Tibial nerve (tissue), 4 donors: ENCODE results near the gene ABHD16B. TPM values are rescaled to one million over a fixed set of nuclear protein-coding genes. Genes with fewer than 3 reads are reported as not detected.
"Not testable (repeated sequence)": the region's sequence is repeated elsewhere in the genome, so short reads cannot be mapped to it uniquely, and the experiment has no call there.

Experiments used
- DNase-seq, 2 donors: peaks; one replicate each; pipeline ENCODE4 v3.0.0-alpha.2; 2019; ENCODE audit warnings: low spot score in 2 of 2
- H3K27ac ChIP-seq, 4 donors: fragments of 200-600 bp; sonication (generic) in 3 of 4; one replicate each; pipeline ENCODE4 v1.5.1; 2017 to 2019; ENCODE audit warnings: mild to moderate bottlenecking in 1 of 4
- H3K27me3 ChIP-seq, 2 donors: fragments of 200-600 bp; sonication (generic) in 1 of 2; one replicate each; pipeline versions ENCODE4 v1.5.1 to v1.6.0; 2017 to 2019
- H3K36me3 ChIP-seq, 3 donors: fragments of 200-600 bp; sonication (generic); one replicate each; pipeline ENCODE4 v1.5.1; 2018 to 2019
- H3K4me1 ChIP-seq, 4 donors: fragments of 200-600 bp; sonication (generic) in 3 of 4; one replicate each; pipeline ENCODE4 v1.5.1; 2017 to 2019
- H3K4me3 ChIP-seq, 4 donors: fragments of 200-600 bp; sonication (generic) in 3 of 4; one replicate each; pipeline ENCODE4 v1.5.1; 2017 to 2019; ENCODE audit warnings: mild to moderate bottlenecking in 1 of 4, moderate library complexity in 1 of 4
- H3K9me3 ChIP-seq, 4 donors: fragments of 200-600 bp; sonication (generic) in 3 of 4; one replicate each; pipeline ENCODE4 v1.5.1; 2017 to 2019
- EP300 ChIP-seq, 2 donors: sonication (generic); formaldehyde crosslinking; IDR thresholded peaks; one replicate each; pipeline ENCODE4 v1.6.1; 2017; ENCODE audit warnings: antibody characterized with exemption in 2 of 2, mild to moderate bottlenecking in 1 of 2
- POLR2A ChIP-seq, 2 donors: fragments of 450-650 bp; IDR thresholded peaks; one replicate each; pipeline ENCODE4 v1.6.1; 2017; ENCODE audit warnings: antibody characterized with exemption in 2 of 2, mild to moderate bottlenecking in 2 of 2, moderate library complexity in 2 of 2
- WGBS, 2 donors: methylation state at CpG; one replicate each; pipeline ENCODE4 v1.1.5; 2018; 5-methylcytosine and 5-hydroxymethylcytosine counted together
- total RNA-seq, 4 donors: library from RNA; depleted of rRNA; stranded (reverse); fragments of >200 nt; gene quantifications; one replicate each; pipeline ENCODE4 v1.1.0, GENCODE V29; 2016
- TF ChIP-seq, protein P1 (sequence below), 5 experiments: fragments of 200-600 bp in 3 of 5; fragments of 450-650 bp in 2 of 5; sonication (generic) in 3 of 5; IDR thresholded peaks; one replicate each; pipeline ENCODE4 v1.5.1; 2016 to 2019; ENCODE audit warnings: antibody characterized with exemption in 5 of 5, mild to moderate bottlenecking in 3 of 5, moderate library complexity in 2 of 5

ABHD16B gene
- total RNA-seq, 4 donors from 2014 or later: not detected

DNA sequence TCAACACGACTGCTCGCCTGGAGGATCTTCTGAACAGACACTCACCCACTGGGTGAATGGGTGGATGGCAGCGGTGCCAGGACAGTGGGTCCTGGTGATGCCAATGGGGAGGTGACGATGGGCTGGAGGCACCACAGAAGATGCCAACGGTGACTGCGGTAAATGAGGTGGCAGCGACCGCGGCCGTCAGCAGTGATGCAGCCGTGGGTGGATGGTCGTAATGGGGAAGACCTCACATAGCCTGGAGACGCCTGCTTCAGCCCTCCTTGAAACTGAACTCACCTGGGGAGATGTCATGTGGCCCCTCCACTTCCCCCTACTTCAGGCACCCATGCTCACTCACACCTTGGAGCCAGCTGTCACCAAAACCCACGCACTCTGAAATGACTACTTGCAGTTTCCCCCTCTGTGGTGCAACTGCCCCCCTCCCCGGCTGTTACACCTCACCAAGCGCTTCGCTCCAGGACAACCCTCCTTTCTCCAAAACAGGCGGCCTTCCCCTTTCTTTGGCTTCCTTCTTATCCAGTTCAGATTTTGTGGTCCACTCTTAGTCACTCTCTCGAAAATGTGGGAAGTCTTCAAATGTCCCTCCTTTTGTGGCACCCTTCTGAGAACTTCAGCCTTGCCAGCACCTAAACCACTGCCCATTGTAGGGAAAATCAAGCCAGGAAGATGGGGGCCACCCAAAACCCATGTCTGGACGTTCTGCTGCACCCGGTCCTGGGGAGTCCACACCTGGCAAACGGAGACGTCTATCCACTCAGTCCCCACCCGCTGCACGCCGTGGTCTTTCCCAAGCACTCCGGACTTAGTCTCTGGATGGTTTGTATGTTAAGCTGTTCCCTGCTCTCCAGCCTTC, 10.4 kb upstream of the ABHD16B start:
- Histone ChIP-seq H3K4me1 (peaks cover 3 to 52% (median 39%) of the 10 kb centered on the region in 4 donors), H3K4me3 (no peak overlapping the region), H3K27ac (no peak overlapping the region), H3K36me3 (no peaks in the 10 kb centered on the region), H3K27me3 (peaks cover 0 to 39% of the 10 kb centered on the region in 2 donors), H3K9me3 (no peaks in the 10 kb centered on the region)
- TF ChIP-seq, protein P1, sequence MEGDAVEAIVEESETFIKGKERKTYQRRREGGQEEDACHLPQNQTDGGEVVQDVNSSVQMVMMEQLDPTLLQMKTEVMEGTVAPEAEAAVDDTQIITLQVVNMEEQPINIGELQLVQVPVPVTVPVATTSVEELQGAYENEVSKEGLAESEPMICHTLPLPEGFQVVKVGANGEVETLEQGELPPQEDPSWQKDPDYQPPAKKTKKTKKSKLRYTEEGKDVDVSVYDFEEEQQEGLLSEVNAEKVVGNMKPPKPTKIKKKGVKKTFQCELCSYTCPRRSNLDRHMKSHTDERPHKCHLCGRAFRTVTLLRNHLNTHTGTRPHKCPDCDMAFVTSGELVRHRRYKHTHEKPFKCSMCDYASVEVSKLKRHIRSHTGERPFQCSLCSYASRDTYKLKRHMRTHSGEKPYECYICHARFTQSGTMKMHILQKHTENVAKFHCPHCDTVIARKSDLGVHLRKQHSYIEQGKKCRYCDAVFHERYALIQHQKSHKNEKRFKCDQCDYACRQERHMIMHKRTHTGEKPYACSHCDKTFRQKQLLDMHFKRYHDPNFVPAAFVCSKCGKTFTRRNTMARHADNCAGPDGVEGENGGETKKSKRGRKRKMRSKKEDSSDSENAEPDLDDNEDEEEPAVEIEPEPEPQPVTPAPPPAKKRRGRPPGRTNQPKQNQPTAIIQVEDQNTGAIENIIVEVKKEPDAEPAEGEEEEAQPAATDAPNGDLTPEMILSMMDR (IDR thresholded peaks at IDR 0.05): no peak
- TF ChIP-seq EP300 (IDR thresholded peaks at IDR 0.05): no peak
- TF ChIP-seq POLR2A (IDR thresholded peaks at IDR 0.05): no peak
- no peak for DNase-seq
- 83% methylated on average over 27 of the region's 27 CpGs for WGBS, 2 donors

DNA sequence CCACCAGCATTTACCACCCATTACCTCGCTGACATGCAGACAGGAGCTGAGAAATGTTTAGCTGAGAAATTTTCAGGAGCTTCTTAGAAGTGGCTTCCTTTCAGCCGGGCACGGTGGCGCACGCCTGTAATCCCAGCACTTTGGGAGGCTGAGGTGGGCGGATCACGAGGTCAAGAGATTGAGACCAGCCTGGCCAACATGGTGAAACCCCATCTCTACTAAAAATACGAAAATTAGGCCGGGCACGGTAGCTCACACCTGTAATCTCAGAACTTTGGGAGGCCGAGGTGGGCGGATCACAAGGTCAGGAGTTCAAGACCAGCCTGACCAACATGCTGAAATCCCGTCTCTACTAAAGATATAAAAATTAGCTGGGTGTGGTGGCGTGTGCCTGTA, 9.8 kb upstream of the ABHD16B start:
- H3K36me3 ChIP-seq, DNase-seq, H3K4me3 ChIP-seq, H3K27ac ChIP-seq, H3K9me3 ChIP-seq: not testable (repeated sequence)
- 87 to 94% methylated on average over 14 of the region's 14 CpGs for WGBS, 2 donors
- peaks cover 0 to 36% of the 10 kb centered on the region in 2 donors for H3K27me3 ChIP-seq
- peaks cover 3 to 51% (median 34%) of the 10 kb centered on the region in 4 donors for H3K4me1 ChIP-seq

DNA sequence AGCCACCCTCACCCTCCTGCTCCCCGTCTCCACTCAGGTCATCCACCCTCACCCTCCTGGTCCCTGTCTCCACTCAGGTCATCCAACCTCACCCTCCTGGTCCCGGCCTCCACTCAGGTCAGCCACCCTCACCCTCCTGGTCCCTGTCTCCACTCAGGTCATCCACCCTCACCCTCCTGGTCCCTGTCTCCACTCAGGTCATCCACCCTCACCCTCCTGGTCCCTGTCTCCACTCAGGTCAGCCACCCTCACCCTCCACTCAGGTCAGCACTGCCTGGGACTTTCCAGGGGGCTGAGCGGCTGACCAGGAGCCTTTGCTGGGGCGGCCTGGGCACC, 7.6 kb upstream of the ABHD16B start:
- not testable (repeated sequence) for H3K36me3 ChIP-seq, H3K4me3 ChIP-seq, H3K9me3 ChIP-seq, DNase-seq
- Histone ChIP-seq H3K27ac (peak overlapping the region in 3 of 4 donors; percentile 70 to 89 (median 80)), H3K27me3 (peaks cover 0 to 31% of the 10 kb centered on the region in 2 donors), H3K4me1 (peaks cover 3 to 51% (median 33%) of the 10 kb centered on the region in 4 donors)
- WGBS, 2 donors: 55 to 67% methylated on average over 4 of the region's 4 CpGs

DNA sequence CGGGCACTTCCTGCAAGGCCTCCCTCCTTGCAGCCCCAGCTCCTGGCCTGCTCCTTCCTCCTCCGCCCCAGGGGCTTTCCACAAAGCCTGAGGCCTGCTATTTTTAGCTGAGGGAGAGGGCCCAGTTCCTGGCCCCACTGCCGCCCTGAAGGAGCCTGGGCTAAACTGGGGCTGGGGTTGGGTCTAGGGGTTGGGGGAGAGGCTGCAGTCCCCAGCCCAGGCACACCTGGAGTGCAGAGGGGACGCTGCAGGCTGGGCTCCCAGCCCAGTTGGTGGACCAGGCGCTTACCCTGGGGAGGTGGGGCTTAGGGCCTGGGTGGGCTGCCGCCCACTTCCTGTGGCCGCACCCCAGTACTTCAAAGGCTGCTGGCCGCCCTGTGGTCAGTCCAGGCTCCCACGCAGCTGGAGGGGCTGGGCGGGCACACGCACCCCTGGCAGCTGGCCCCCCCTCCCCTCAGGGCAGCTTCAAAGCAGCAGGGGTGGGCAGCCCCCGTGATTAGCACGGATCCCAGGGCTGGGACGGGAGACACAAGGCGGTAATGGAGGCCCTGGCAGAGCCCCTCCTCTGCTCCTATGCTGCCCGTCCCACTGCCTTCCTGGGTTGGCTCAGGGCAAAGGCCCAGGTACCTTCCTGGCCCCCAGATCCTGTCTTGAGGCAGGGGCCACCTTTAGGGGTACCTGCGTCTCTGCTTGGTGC, 7.1 kb upstream of the ABHD16B start:
- TF ChIP-seq EP300 (IDR thresholded peaks at IDR 0.05): no peak
- TF ChIP-seq, protein P1 (IDR thresholded peaks at IDR 0.05): peak in 1 of 5 experiments; percentile 11

DNA sequence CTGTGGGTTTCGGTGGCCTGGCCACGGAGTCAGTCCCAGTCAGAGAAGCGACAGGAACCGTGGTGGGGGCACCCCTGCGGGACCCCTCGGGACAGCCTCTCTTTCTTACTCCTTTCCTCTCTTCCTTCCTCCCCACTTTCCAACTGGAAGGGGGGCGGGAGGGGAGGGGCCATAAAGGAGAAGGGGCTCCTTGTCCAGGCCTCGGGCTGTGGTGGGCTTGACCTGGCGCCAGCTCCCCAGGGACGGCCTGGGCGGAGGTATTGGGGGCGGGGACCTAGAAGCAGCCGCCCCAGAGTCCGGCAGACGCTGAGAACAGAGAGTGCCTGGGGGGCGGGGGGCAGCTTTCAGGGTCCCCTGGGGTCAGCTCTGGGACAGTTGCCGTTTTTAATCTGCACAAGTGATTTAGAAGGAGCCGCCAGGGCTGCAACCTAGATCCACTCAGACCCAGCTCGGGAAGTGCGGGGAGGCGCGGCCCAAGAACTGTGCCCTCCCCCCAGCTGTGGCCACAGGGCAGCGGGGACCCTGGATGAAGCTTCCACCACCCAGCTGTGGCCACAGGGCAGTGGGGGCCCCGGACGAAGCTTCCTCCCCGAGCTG, 6.4 kb upstream of the ABHD16B start:
- H3K27ac ChIP-seq: peak overlapping the region in 3 of 4 donors; percentile 70 to 89 (median 80)
- TF ChIP-seq EP300 (IDR thresholded peaks at IDR 0.05) (no peak), POLR2A (IDR thresholded peaks at IDR 0.05) (no peak)
- TF ChIP-seq, protein P1 (IDR thresholded peaks at IDR 0.05): no peak
- H3K27me3 ChIP-seq: peaks cover 0 to 31% of the 10 kb centered on the region in 2 donors
- H3K36me3 ChIP-seq: no peaks in the 10 kb centered on the region
- no peaks in the 10 kb centered on the region for H3K9me3 ChIP-seq
- H3K4me3 ChIP-seq: peak overlapping the region in 2 of 4 donors; percentile 1 to 21
- no peak for DNase-seq
- WGBS, 2 donors: 1 to 3% methylated on average over 16 to 22 of the region's 26 CpGs
- peaks cover 3 to 58% (median 37%) of the 10 kb centered on the region in 4 donors for H3K4me1 ChIP-seq

More for the DNA sequence above, 7.1 kb upstream of the ABHD16B start:
- no peaks in the 10 kb centered on the region for H3K36me3 ChIP-seq
- H3K4me1 ChIP-seq: peaks cover 3 to 56% (median 37%) of the 10 kb centered on the region in 4 donors
- no peaks in the 10 kb centered on the region for H3K9me3 ChIP-seq
- peaks cover 0 to 31% of the 10 kb centered on the region in 2 donors for H3K27me3 ChIP-seq
- 12 to 14% methylated on average over 8 to 12 of the region's 17 CpGs for WGBS, 2 donors
- H3K4me3 ChIP-seq: peak overlapping the region in 2 of 4 donors; percentile 1 to 21
- DNase-seq: no peak
- H3K27ac ChIP-seq: peak overlapping the region in 3 of 4 donors; percentile 70 to 89 (median 80)
